K562 (cell line): ENCODE data around the gene DYNLT5. TPM values are rescaled to one million over a fixed set of nuclear protein-coding genes. Genes with fewer than 3 reads are reported as not detected.

Experiments
- ATAC-seq: fragments of 200-7000 bp; cut with Tn5 transposase; 3 replicates; pipeline ENCODE4 v1.9.1; 2020; ENCODE audit warnings: moderate library complexity
- BruUV-seq: library from RNA; stranded (reverse); fragments of 400-500 nt; replicated peaks from 2 replicates; lab custom pipeline; 2021; lab: Mats Ljungman, UMichigan
- CTCF ChIA-PET: fragments of 300-600 bp; formaldehyde crosslinking; extraction: SDS; loops from one replicate; lab custom pipeline; 2021; ENCODE audit warnings: low intra/inter-chr PET ratio; lab: Yijun Ruan, JAX
- POLR2A ChIA-PET: fragments of 300-600, 350-650 bp; sonication (Branson Sonifier 250); formaldehyde crosslinking; extraction: SDS; loops from one replicate; lab custom pipeline; 2021; ENCODE audit warnings: antibody characterized with exemption, inconsistent platforms; lab: Yijun Ruan, JAX
- DNase-seq, 4 experiments: peaks; one replicate each; pipeline versions ENCODE4 v3.0.0 to v3.0.0-alpha.2; 2011 to 2018; ENCODE audit warnings: low spot score in 3 of 4, mixed read lengths in 3 of 4; ENCODE audit errors: extremely low read depth in 1 of 4
- FAIRE-seq: peaks from 2 replicates; lab custom pipeline; 2011; peaks lifted over from hg19 to GRCh38; lab: Jason Lieb, UNC
- H2AFZ ChIP-seq: 2 replicates; pipeline ENCODE4 v1.6.0; 2011; ENCODE audit warnings: low read depth, low read length, control low read depth, inconsistent platforms
- H3K27ac ChIP-seq: fragments of 200-600 bp; 3 replicates; pipeline ENCODE4 v1.8.0; 2011; ENCODE audit warnings: low read depth, mild to moderate bottlenecking, control low read depth, inconsistent platforms, low read length, moderate library complexity, mixed read lengths; ENCODE audit errors: extremely low read depth
- H3K27me3 ChIP-seq, 2 experiments: fragments of 300-600 bp in 1 of 2; 2 replicates in 1 of 2; 3 replicates in 1 of 2; pipeline versions ENCODE4 v1.6.0 to v1.8.0; 2011; ENCODE audit warnings: inconsistent platforms in 2 of 2, low read length in 2 of 2, mild to moderate bottlenecking in 1 of 2, mixed read lengths in 1 of 2, moderate library complexity in 1 of 2; ENCODE audit not compliant: control insufficient read depth in 2 of 2, insufficient read depth in 2 of 2
- H3K36me3 ChIP-seq: fragments of 300-600 bp; 3 replicates; pipeline ENCODE4 v1.8.0; 2011; ENCODE audit warnings: mild to moderate bottlenecking, low read length, inconsistent platforms; ENCODE audit not compliant: control insufficient read depth, insufficient read depth
- H3K4me1 ChIP-seq, 2 experiments: fragments of 200-600 bp in 1 of 2; replicated peaks in 1 of 2; 2 replicates in 1 of 2; 3 replicates in 1 of 2; pipeline versions ENCODE4 v1.5.1 to v1.8.0; 2011; ENCODE audit warnings: inconsistent platforms in 2 of 2, low read length in 2 of 2, mild to moderate bottlenecking in 1 of 2, mixed read lengths in 1 of 2, moderate library complexity in 1 of 2; ENCODE audit not compliant: control insufficient read depth in 2 of 2, insufficient read depth in 2 of 2
- H3K4me2 ChIP-seq: 2 replicates; pipeline ENCODE4 v1.6.1; 2011; ENCODE audit warnings: low read length, control low read depth, inconsistent platforms, mixed read lengths; ENCODE audit not compliant: insufficient read depth
- H3K4me3 ChIP-seq: fragments of 200-600 bp; sonication (generic), shearing (Covaris generic); 2 replicates; pipeline ENCODE4 v1.5.1; 2016; ENCODE audit warnings: control low read depth, inconsistent platforms
- H3K79me2 ChIP-seq: fragments of 200-600 bp; 3 replicates; pipeline ENCODE4 v1.8.0; 2011; ENCODE audit warnings: low read length, inconsistent platforms; ENCODE audit not compliant: control insufficient read depth, insufficient read depth
- H3K9ac ChIP-seq, 2 experiments: 2 replicates each; pipeline versions ENCODE4 v1.6.0 to v1.6.1; 2011; ENCODE audit warnings: low read depth in 2 of 2, low read length in 2 of 2, control low read depth in 1 of 2, inconsistent platforms in 1 of 2, mild to moderate bottlenecking in 1 of 2, mixed read lengths in 1 of 2; ENCODE audit not compliant: insufficient read depth in 1 of 2
- H3K9me1 ChIP-seq: one replicate; pipeline ENCODE4 v1.6.0; 2011; ENCODE audit warnings: inconsistent platforms, mild to moderate bottlenecking, low read length, moderate library complexity; ENCODE audit not compliant: control insufficient read depth, insufficient read depth
- H3K9me3 ChIP-seq: replicated peaks from 2 replicates; pipeline ENCODE4 v1.5.1; 2011; ENCODE audit warnings: low read depth, low read length, inconsistent platforms; ENCODE audit not compliant: control insufficient read depth, insufficient read depth
- H4K20me1 ChIP-seq: replicated peaks from 2 replicates; pipeline ENCODE4 v1.6.1; 2011; ENCODE audit warnings: low read length, inconsistent platforms, mixed read lengths; ENCODE audit not compliant: control insufficient read depth, insufficient read depth
- CHAMP1 ChIP-seq: fragments of 450-650 bp; IDR thresholded peaks from 2 replicates; pipeline ENCODE4 v1.6.1; 2016; ENCODE audit warnings: mild to moderate bottlenecking
- WGBS: fragments of 100-300 bp; shearing (Covaris generic); methylation state at CpG from one replicate; pipeline ENCODE4 v1.1.6; 2016; ENCODE audit warnings: low coverage, mixed read lengths; ENCODE audit not compliant: insufficient coverage; ENCODE audit errors: missing lambda C conversion rate; 5-methylcytosine and 5-hydroxymethylcytosine counted together
- in situ Hi-C: fragments of 300-500 bp; cut with MboI; formaldehyde crosslinking; loops from 4 replicates; pipeline ENCODE4 v1.15.0; 2018; ENCODE audit warnings: inconsistent platforms, mixed read lengths
- intact Hi-C: fragments of 100-400 bp; cut with micrococcal nuclease; formaldehyde crosslinking; loops from 2 replicates; pipeline ENCODE4 v1.14.2; 2022
- polyA plus RNA-seq, 8 experiments: library from polyadenylated mRNA; depleted of rRNA in 4 of 8; stranded (reverse) in 5 of 8; unstranded in 3 of 8; fragments of >200 nt; fragmentation: Nextera tagmentation in 2 of 8; fragmentation: Illumina TruSeq in 1 of 8; extraction: Ambion mirVana in 2 of 8; extraction: Trizol in 1 of 8; gene quantifications; 2 replicates each; pipeline versions ENCODE4 v1.2.1 to v1.2.3, GENCODE V29; 2011 to 2014; ENCODE audit warnings: inconsistent platforms in 1 of 8, missing spikeins in 1 of 8
- total RNA-seq, 7 experiments: library from RNA; depleted of rRNA in 6 of 7; stranded (reverse); fragments of >200 nt in 6 of 7; fragmentation: Illumina TruSeq in 2 of 7; extraction: Trizol in 2 of 7; gene quantifications; 2 replicates each; pipeline versions ENCODE4 v1.2.1 to v1.2.3, GENCODE V29; 2011 to 2021; ENCODE audit warnings: low replicate concordance in 1 of 7

DYNLT5 gene
- total and polyA plus RNA-seq, 9 of the 15 experiments (the other 6 are each of a cell fraction or from before 2014, with no cell fraction given): not detected

- H3K9me3 ChIP-seq: no peaks in the 10 kb centered on the region
- H3K4me3 ChIP-seq: no peak overlapping the region
- no peaks in the 10 kb centered on the region for H3K9me1 ChIP-seq
- H3K4me2 ChIP-seq: no peak overlapping the region
- no peak overlapping the region for H3K9ac ChIP-seq
- ATAC-seq (no peak), DNase-seq (no peak), FAIRE-seq (no peak)
- no peak overlapping the region for H3K27ac ChIP-seq
- ChIA-PET CTCF (no interaction called here), POLR2A (interaction anchor here (1.3 kb wide), 1 partner anchor 14 kb away, joined by 4 read pairs; no protein-coding TSS in a partner anchor)
- BruUV-seq: no TSS peak
- no peak for TF ChIP-seq CHAMP1
- intact Hi-C loops: no loop called here
- peak overlapping the region; percentile 37 for H2AFZ ChIP-seq
- H3K4me1 ChIP-seq: no peaks in the 10 kb centered on the region
- H3K79me2 ChIP-seq: no peaks in the 10 kb centered on the region
- no peaks in the 10 kb centered on the region for H3K36me3 ChIP-seq
- in situ Hi-C loops: no loop called here
- WGBS: 13% methylated on average over 6 of the region's 6 CpGs
- no peaks in the 10 kb centered on the region for H4K20me1 ChIP-seq
- no peaks in the 10 kb centered on the region for H3K27me3 ChIP-seq
Measured at GRCh38 chr1:66788231-66788939, 36.1 kb downstream of the DYNLT5 start.
